ENCODE results near the gene HMGB4.

The HMGB4 gene

GRCh38 chr1:33864460-33865389 lies 846 bp downstream of the HMGB4 start:
- Mint-ChIP-seq H3K4me1 (ENCODE audit: low read depth) (peaks cover 7% of the 10 kb centered on the region), H3K27me3 (peaks cover 31% of the 10 kb centered on the region), H3K36me3 (ENCODE audit: low read depth) (no peaks in the 10 kb centered on the region), H3K4me3 (no peak overlapping the region), H3K9me3 (no peaks in the 10 kb centered on the region), H3K27ac (no peak overlapping the region)

GRCh38 chr1:33866281-33866680 lies 2.4 kb downstream of the HMGB4 start:
- no peaks in the 10 kb centered on the region for H3K9me3 Mint-ChIP-seq
- H3K36me3 Mint-ChIP-seq (ENCODE audit: low read depth), result no peaks in the 10 kb centered on the region
- H3K27ac Mint-ChIP-seq, result no peak overlapping the region
- H3K4me1 Mint-ChIP-seq (ENCODE audit: low read depth), result peaks cover 7% of the 10 kb centered on the region
- no peak overlapping the region for H3K4me3 Mint-ChIP-seq
- H3K27me3 Mint-ChIP-seq, result peaks cover 28% of the 10 kb centered on the region

GRCh38 chr1:33867684-33868083 lies 3.8 kb downstream of the HMGB4 start:
- peaks cover 18% of the 10 kb centered on the region for H3K27me3 Mint-ChIP-seq
- no peak overlapping the region for H3K4me3 Mint-ChIP-seq
- H3K9me3 Mint-ChIP-seq, result no peaks in the 10 kb centered on the region

GRCh38 chr1:33872275-33872674 lies 8.4 kb downstream of the HMGB4 start:
- peak overlapping the region; percentile 3 for H3K27ac Mint-ChIP-seq
- no peak overlapping the region for H3K4me3 Mint-ChIP-seq

More at GRCh38 chr1:33867684-33868083, 3.8 kb downstream of the HMGB4 start:
- Mint-ChIP-seq H3K4me1 (ENCODE audit: low read depth) (peaks cover 16% of the 10 kb centered on the region), H3K36me3 (ENCODE audit: low read depth) (no peaks in the 10 kb centered on the region), H3K27ac (no peak overlapping the region)

GRCh38 chr1:33872683-33873082 lies 8.8 kb downstream of the HMGB4 start:
- H3K4me3 Mint-ChIP-seq, result no peak overlapping the region
- peaks cover 17% of the 10 kb centered on the region for H3K4me1 Mint-ChIP-seq (ENCODE audit: low read depth)
- H3K27ac Mint-ChIP-seq, result peak overlapping the region; percentile 3
- no peaks in the 10 kb centered on the region for H3K9me3 Mint-ChIP-seq
- no peaks in the 10 kb centered on the region for H3K36me3 Mint-ChIP-seq (ENCODE audit: low read depth)
- peaks cover 20% of the 10 kb centered on the region for H3K27me3 Mint-ChIP-seq

More at GRCh38 chr1:33872275-33872674, 8.4 kb downstream of the HMGB4 start:
- Mint-ChIP-seq H3K4me1 (ENCODE audit: low read depth) (peaks cover 20% of the 10 kb centered on the region), H3K27me3 (peaks cover 16% of the 10 kb centered on the region), H3K36me3 (ENCODE audit: low read depth) (no peaks in the 10 kb centered on the region), H3K9me3 (no peaks in the 10 kb centered on the region)

GRCh38 chr1:33874636-33875035 lies 10.8 kb downstream of the HMGB4 start:
- Mint-ChIP-seq H3K27me3 (peaks cover 20% of the 10 kb centered on the region), H3K27ac (no peak overlapping the region), H3K4me3 (no peak overlapping the region), H3K4me1 (ENCODE audit: low read depth) (peaks cover 13% of the 10 kb centered on the region), H3K9me3 (no peaks in the 10 kb centered on the region), H3K36me3 (ENCODE audit: low read depth) (no peaks in the 10 kb centered on the region)

- Mint-ChIP-seq H3K4me1 (ENCODE audit: low read depth) (peaks cover 13% of the 10 kb centered on the region), H3K27me3 (peaks cover 20% of the 10 kb centered on the region), H3K36me3 (ENCODE audit: low read depth) (no peaks in the 10 kb centered on the region), H3K9me3 (no peaks in the 10 kb centered on the region), H3K27ac (no peak overlapping the region), H3K4me3 (no peak overlapping the region)
Observed at GRCh38 chr1:33875862-33876261, 12.0 kb downstream of the HMGB4 start.

GRCh38 chr1:33876970-33877650 lies 13.2 kb downstream of the HMGB4 start:
- Mint-ChIP-seq H3K4me3 (no peak overlapping the region), H3K36me3 (ENCODE audit: low read depth) (no peaks in the 10 kb centered on the region), H3K27ac (no peak overlapping the region), H3K4me1 (ENCODE audit: low read depth) (peaks cover 9% of the 10 kb centered on the region), H3K27me3 (peaks cover 24% of the 10 kb centered on the region), H3K9me3 (no peaks in the 10 kb centered on the region)

GRCh38 chr1:33878392-33878791 lies 14.5 kb downstream of the HMGB4 start:
- Mint-ChIP-seq H3K27ac (no peak overlapping the region), H3K4me3 (no peak overlapping the region), H3K27me3 (peaks cover 32% of the 10 kb centered on the region), H3K36me3 (ENCODE audit: low read depth) (no peaks in the 10 kb centered on the region), H3K4me1 (ENCODE audit: low read depth) (no peaks in the 10 kb centered on the region), H3K9me3 (no peaks in the 10 kb centered on the region)

GRCh38 chr1:33880305-33880704 lies 16.4 kb downstream of the HMGB4 start:
- Mint-ChIP-seq H3K27ac (no peak overlapping the region), H3K4me3 (no peak overlapping the region), H3K4me1 (ENCODE audit: low read depth) (no peaks in the 10 kb centered on the region), H3K27me3 (peaks cover 32% of the 10 kb centered on the region), H3K9me3 (no peaks in the 10 kb centered on the region), H3K36me3 (ENCODE audit: low read depth) (no peaks in the 10 kb centered on the region)

GRCh38 chr1:33886496-33886895 lies 22.6 kb downstream of the HMGB4 start:
- Mint-ChIP-seq H3K9me3 (no peaks in the 10 kb centered on the region), H3K4me1 (ENCODE audit: low read depth) (no peaks in the 10 kb centered on the region), H3K4me3 (no peak overlapping the region), H3K27ac (no peak overlapping the region), H3K27me3 (peaks cover 20% of the 10 kb centered on the region), H3K36me3 (ENCODE audit: low read depth) (no peaks in the 10 kb centered on the region)

GRCh38 chr1:33893147-33893830 lies 29.4 kb downstream of the HMGB4 start:
- H3K9me3 Mint-ChIP-seq, result no peaks in the 10 kb centered on the region
- no peak overlapping the region for H3K4me3 Mint-ChIP-seq
- no peaks in the 10 kb centered on the region for H3K36me3 Mint-ChIP-seq (ENCODE audit: low read depth)
- H3K27ac Mint-ChIP-seq, result no peak overlapping the region
- H3K27me3 Mint-ChIP-seq, result no peaks in the 10 kb centered on the region
- no peaks in the 10 kb centered on the region for H3K4me1 Mint-ChIP-seq (ENCODE audit: low read depth)

- Mint-ChIP-seq H3K36me3 (ENCODE audit: low read depth) (no peaks in the 10 kb centered on the region), H3K4me3 (no peak overlapping the region), H3K4me1 (ENCODE audit: low read depth) (no peaks in the 10 kb centered on the region), H3K27ac (no peak overlapping the region), H3K9me3 (no peaks in the 10 kb centered on the region), H3K27me3 (no peaks in the 10 kb centered on the region)
Observed at GRCh38 chr1:33895396-33895795, 31.5 kb downstream of the HMGB4 start.

- Mint-ChIP-seq H3K27me3 (no peaks in the 10 kb centered on the region), H3K4me3 (no peak overlapping the region), H3K4me1 (ENCODE audit: low read depth) (no peaks in the 10 kb centered on the region), H3K27ac (no peak overlapping the region), H3K9me3 (no peaks in the 10 kb centered on the region), H3K36me3 (ENCODE audit: low read depth) (no peaks in the 10 kb centered on the region)
Observed at GRCh38 chr1:33895976-33896375, 32.1 kb downstream of the HMGB4 start.

Data from stimulated activated naive CD8-positive, alpha-beta T cell treated with anti-CD3 and anti-CD28 coated beads, Interleukin-15, Interleukin-2, amounts not matched to agents 100 ng/mL and 50 ng/mL, for 24 hours (primary cell).